Stomach (tissue), 9 donors: Measurements from ENCODE around the gene NDN. TPM values are rescaled to one million over a fixed set of nuclear protein-coding genes. Genes with fewer than 3 reads are reported as not detected.

Experiments
- DNase-seq, 2 donors: peaks; one replicate each; pipeline versions ENCODE4 v3.0.0 to v3.0.0-alpha.2; 2013 to 2019
- H3K27ac ChIP-seq, 5 donors: fragments of 200-600 bp in 4 of 5; sonication (generic) in 4 of 5; one replicate each; pipeline ENCODE4 v1.5.1; 2013 to 2019; ENCODE audit warnings: mild to moderate bottlenecking in 1 of 5, moderate library complexity in 1 of 5
- H3K27me3 ChIP-seq, 3 donors: fragments of 200-600 bp; sonication (generic); one replicate each; pipeline ENCODE4 v1.5.1; 2017 to 2019; ENCODE audit warnings: mixed run types in 1 of 3
- H3K36me3 ChIP-seq, 4 donors: fragments of 200-600 bp; sonication (generic); 1 replicate in 3 of 4; 2 replicates in 1 of 4; pipeline ENCODE4 v1.5.1; 2016 to 2019
- H3K4me1 ChIP-seq, 4 donors: fragments of 200-600 bp; sonication (generic); one replicate each; pipeline ENCODE4 v1.5.1; 2016 to 2019
- H3K4me3 ChIP-seq, 4 donors: fragments of 200-600 bp; sonication (generic) in 3 of 4; one replicate each; pipeline ENCODE4 v1.5.1; 2016 to 2019; ENCODE audit warnings: mild to moderate bottlenecking in 1 of 4
- H3K9me3 ChIP-seq, 4 donors: fragments of 200-600 bp; sonication (generic); one replicate each; pipeline ENCODE4 v1.5.1; 2016 to 2019
- EP300 ChIP-seq: sonication (generic); formaldehyde crosslinking; IDR thresholded peaks from one replicate; pipeline ENCODE4 v1.6.1; 2017; ENCODE audit warnings: antibody characterized with exemption
- POLR2A ChIP-seq, 4 donors: fragments of 450-650 bp; IDR thresholded peaks; one replicate each; pipeline ENCODE4 v1.6.1; 2016; ENCODE audit warnings: antibody characterized with exemption in 4 of 4, control low read depth in 2 of 4, mild to moderate bottlenecking in 1 of 4, moderate library complexity in 1 of 4
- POLR2AphosphoS5 ChIP-seq, 3 donors: sonication (generic); formaldehyde crosslinking; IDR thresholded peaks; one replicate each; pipeline ENCODE4 v1.6.1; 2016; ENCODE audit warnings: antibody characterized with exemption in 3 of 3
- WGBS, 5 donors: extraction: QIAGEN DNeasy Blood & Tissue Kit in 3 of 5; methylation state at CpG; one replicate each; pipeline versions ENCODE4 v1.1.5 to v1.1.7; 2013 to 2018; 5-methylcytosine and 5-hydroxymethylcytosine counted together
- intact Hi-C: fragments of 100-400 bp; cut with DNase I; formaldehyde crosslinking; loops from one replicate; pipeline ENCODE4 v1.15.1; 2023; ENCODE audit warnings: low total_unique reads
- polyA plus RNA-seq, 3 donors: library from polyadenylated mRNA; stranded (reverse); fragments of 200-250 nt; gene quantifications; one replicate each; pipeline ENCODE4 v1.2.3, GENCODE V29; 2013
- total RNA-seq, 5 donors: library from RNA; depleted of rRNA; stranded (reverse); fragments of >200 nt; gene quantifications; one replicate each; pipeline versions ENCODE4 v1.1.0 to v1.2.3, GENCODE V29; 2014 to 2016
- TF ChIP-seq, protein P1 (sequence below), 7 experiments: fragments of 450-650 bp in 4 of 7; fragments of 200-600 bp in 3 of 7; sonication (generic) in 3 of 7; IDR thresholded peaks; one replicate each; pipeline ENCODE4 v1.5.1; 2016 to 2019; ENCODE audit warnings: antibody characterized with exemption in 7 of 7, control low read depth in 2 of 7, mild to moderate bottlenecking in 1 of 7
- donor health status: healthy with polysubstance abuse.
- donor health status: Bipolar disorder and iron deficiency.
- donor health status: healthy.

NDN gene
- total and polyA plus RNA-seq, 8 donors, result 7.6 to 38.6 (median 23.4) TPM

DNA sequence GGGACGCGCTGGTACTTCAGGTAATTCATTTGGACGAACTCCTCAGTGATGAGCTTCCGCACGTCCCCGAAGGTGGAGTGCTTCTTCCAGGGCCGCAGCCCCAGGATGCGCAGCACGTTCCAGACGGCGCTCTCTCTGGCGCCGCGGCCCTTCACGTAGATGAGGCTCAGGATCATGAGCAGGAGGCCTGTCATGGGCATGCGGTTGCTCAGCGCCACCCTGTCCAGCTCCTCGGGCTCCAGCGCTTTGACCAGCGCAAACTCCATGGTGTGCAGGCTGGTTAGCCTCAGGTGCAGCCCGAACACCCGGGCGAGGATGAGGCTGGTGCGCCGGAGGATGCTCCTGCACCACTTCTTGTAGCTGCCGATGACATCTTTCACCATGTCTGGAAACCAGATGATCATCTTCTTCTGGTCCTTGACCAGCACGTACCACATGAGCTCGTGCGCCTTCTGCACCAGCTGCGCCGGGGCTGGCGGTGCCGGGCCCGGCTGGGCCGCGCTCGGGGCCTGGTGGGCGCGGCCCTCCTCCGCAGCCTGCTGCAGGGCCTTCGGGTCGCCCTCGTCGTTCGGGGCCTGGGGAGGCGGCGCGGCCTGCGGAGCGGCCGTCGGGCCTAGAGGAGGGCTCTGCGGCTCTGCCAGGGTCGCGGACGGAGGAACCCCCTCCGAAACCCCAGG lies 501 bp downstream of the NDN start:
- no peaks in the 10 kb centered on the region for H3K9me3 ChIP-seq
- H3K36me3 ChIP-seq, result no peaks in the 10 kb centered on the region
- H3K4me3 ChIP-seq, result peak overlapping the region; percentile 48 to 66 (median 57)
- H3K27me3 ChIP-seq, result peaks cover 0 to 8% (median 0%) of the 10 kb centered on the region in 3 donors
- WGBS, 5 donors, result 28 to 45% (median 37%) methylated on average over 19 to 57 of the region's 57 CpGs
- peaks cover 0 to 9% (median 5%) of the 10 kb centered on the region in 4 donors for H3K4me1 ChIP-seq
- no peak for TF ChIP-seq POLR2AphosphoS5 (IDR thresholded peaks at IDR 0.05)
- TF ChIP-seq, protein P1, sequence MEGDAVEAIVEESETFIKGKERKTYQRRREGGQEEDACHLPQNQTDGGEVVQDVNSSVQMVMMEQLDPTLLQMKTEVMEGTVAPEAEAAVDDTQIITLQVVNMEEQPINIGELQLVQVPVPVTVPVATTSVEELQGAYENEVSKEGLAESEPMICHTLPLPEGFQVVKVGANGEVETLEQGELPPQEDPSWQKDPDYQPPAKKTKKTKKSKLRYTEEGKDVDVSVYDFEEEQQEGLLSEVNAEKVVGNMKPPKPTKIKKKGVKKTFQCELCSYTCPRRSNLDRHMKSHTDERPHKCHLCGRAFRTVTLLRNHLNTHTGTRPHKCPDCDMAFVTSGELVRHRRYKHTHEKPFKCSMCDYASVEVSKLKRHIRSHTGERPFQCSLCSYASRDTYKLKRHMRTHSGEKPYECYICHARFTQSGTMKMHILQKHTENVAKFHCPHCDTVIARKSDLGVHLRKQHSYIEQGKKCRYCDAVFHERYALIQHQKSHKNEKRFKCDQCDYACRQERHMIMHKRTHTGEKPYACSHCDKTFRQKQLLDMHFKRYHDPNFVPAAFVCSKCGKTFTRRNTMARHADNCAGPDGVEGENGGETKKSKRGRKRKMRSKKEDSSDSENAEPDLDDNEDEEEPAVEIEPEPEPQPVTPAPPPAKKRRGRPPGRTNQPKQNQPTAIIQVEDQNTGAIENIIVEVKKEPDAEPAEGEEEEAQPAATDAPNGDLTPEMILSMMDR (IDR thresholded peaks at IDR 0.05), result no peak
- no peak for TF ChIP-seq POLR2A (IDR thresholded peaks at IDR 0.05)
- no peak for TF ChIP-seq EP300
- H3K27ac ChIP-seq, result peak overlapping the region in 4 of 5 donors; percentile 6 to 72 (median 30)
- intact Hi-C loops, result no loop called here
- peak in 1 of 2 donors; percentile 28 for DNase-seq

DNA sequence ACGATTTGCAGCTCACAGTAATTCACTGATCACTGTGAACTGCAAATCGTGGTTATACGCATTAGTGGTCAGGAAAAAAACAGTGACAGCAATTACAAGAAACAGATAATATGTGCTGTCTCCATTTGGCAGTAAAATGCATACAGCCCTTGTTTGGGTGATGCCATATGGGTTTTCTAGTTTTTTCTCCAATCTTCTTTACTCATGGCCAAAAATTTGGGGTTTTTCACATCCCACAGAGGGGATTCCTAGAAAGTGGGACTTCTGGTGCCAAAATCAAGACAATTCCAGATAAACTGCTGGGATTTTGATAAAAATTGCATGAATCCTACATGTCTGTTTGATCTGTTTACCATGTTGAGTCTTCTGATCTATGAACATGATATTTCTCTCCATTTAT lies 15.6 kb downstream of the NDN start:
- Histone ChIP-seq H3K36me3 (no peaks in the 10 kb centered on the region), H3K4me3 (no peak overlapping the region), H3K27me3 (no peaks in the 10 kb centered on the region), H3K9me3 (no peaks in the 10 kb centered on the region), H3K4me1 (no peaks in the 10 kb centered on the region), H3K27ac (no peak overlapping the region)
- intact Hi-C loops, result no loop called here
- DNase-seq, result no peak
- TF ChIP-seq POLR2AphosphoS5 (IDR thresholded peaks at IDR 0.05) (no peak), POLR2A (IDR thresholded peaks at IDR 0.05) (no peak), EP300 (no peak)
- TF ChIP-seq, protein P1 (IDR thresholded peaks at IDR 0.05), result no peak
- 47 to 60% (median 54%) methylated on average over 3 of the region's 3 CpGs for WGBS, 5 donors

DNA sequence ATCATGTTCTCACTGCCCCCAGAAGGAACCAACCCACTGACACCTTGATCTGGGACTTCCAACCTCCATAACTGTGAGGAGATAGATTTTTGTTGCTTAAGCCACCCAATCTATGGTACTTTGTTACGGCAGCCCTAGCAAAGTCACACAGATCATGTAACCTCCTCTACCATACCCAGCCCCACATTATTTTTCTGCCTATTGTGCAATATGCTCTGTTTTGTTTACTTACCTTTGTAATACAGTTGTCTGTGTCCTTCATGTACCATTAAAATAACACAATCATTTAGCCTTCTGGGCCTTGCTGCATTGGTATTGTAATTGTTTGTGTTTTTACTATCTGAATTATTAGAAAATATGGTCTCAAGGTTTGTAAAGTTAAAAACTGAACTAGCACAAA lies 16.1 kb downstream of the NDN start:
- intact Hi-C loops, result no loop called here
- no peak overlapping the region for H3K4me3 ChIP-seq
- TF ChIP-seq POLR2AphosphoS5 (IDR thresholded peaks at IDR 0.05), result no peak
- TF ChIP-seq, protein P1 (IDR thresholded peaks at IDR 0.05), result no peak
- no peak for TF ChIP-seq EP300
- no peak for TF ChIP-seq POLR2A (IDR thresholded peaks at IDR 0.05)
- no peak overlapping the region for H3K27ac ChIP-seq
- 80 to 96% (median 94%) methylated on average over 1 of the region's 1 CpG for WGBS, 5 donors
- H3K4me1 ChIP-seq, result no peaks in the 10 kb centered on the region
- no peaks in the 10 kb centered on the region for H3K27me3 ChIP-seq
- no peak for DNase-seq
- H3K9me3 ChIP-seq, result no peaks in the 10 kb centered on the region
- H3K36me3 ChIP-seq, result no peaks in the 10 kb centered on the region

DNA sequence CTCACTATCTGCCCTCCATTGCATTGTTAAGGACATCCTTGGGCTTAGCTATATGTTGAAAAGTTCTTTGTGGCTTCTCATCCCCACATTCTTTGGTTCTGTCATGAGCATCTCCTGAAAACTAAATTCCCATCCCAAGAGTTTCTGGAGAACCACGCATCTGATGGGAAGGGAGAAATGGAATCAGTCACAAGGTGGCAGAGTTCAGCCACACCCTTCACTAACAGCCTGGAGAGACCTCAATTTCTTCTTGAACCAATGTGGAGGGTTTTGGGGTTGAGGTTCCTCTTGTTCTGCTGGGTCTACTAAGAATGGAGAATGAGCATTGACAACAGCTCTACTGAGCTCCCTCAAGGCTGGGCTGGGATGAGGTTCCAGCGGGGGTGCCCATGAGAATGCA lies 23.9 kb downstream of the NDN start:
- Histone ChIP-seq H3K27me3 (peaks cover 0 to 4% (median 0%) of the 10 kb centered on the region in 3 donors), H3K4me1 (no peaks in the 10 kb centered on the region), H3K36me3 (no peaks in the 10 kb centered on the region), H3K27ac (no peak overlapping the region), H3K4me3 (no peak overlapping the region), H3K9me3 (no peaks in the 10 kb centered on the region)
- no peak for TF ChIP-seq POLR2AphosphoS5 (IDR thresholded peaks at IDR 0.05)
- TF ChIP-seq, protein P1 (IDR thresholded peaks at IDR 0.05), result peak in 1 of 7 experiments; percentile 19
- intact Hi-C loops, result loop anchor here (10.0 kb wide), 1 partner anchor 182 kb away; no protein-coding TSS in a partner anchor
- no peak for DNase-seq
- 48 to 59% (median 53%) methylated on average over 2 of the region's 2 CpGs for WGBS, 5 donors
